Activated CD4-positive, CD25-positive, alpha-beta regulatory T cell treated with anti-CD3 and anti-CD28 coated beads, Interleukin-2, amount 50 U/mL, for 24 hours (primary cell): ENCODE data around the gene ADGRD1.
"Not testable (repeated sequence)": the region's sequence is repeated elsewhere in the genome, so short reads cannot be mapped to it uniquely, and the experiment has no call there.

Experiments used
- ATAC-seq, 2 donors: fragments of 150-1000 bp; cut with Tn5 transposase; one replicate each; pipeline ENCODE4 v1.10.0; 2021; ENCODE audit warnings: mild to moderate bottlenecking in 1 of 2, moderate library complexity in 1 of 2

Gene ADGRD1

GRCh38 chr12:130988261-130988660, 34.6 kb downstream of the ADGRD1 start:
- no peak for ATAC-seq

- ATAC-seq = no peak
These were observed 35.0 kb downstream of the ADGRD1 start for GRCh38 chr12:130988751-130989150.

- ATAC-seq = no peak
These were observed 35.7 kb downstream of the ADGRD1 start for GRCh38 chr12:130989391-130989790.

- no peak for ATAC-seq
These were observed 36.3 kb downstream of the ADGRD1 start for GRCh38 chr12:130990034-130990433.

- no peak for ATAC-seq
These were observed 38.7 kb downstream of the ADGRD1 start for GRCh38 chr12:130992448-130992847.

GRCh38 chr12:130992979-130993538, 39.4 kb downstream of the ADGRD1 start:
- no peak for ATAC-seq

GRCh38 chr12:130993759-130994670, 40.3 kb downstream of the ADGRD1 start:
- no peak for ATAC-seq

- ATAC-seq = peak in 1 of 2 donors; percentile 41
These were observed 41.2 kb downstream of the ADGRD1 start for GRCh38 chr12:130994821-130995375.

GRCh38 chr12:130995386-130995969, 41.8 kb downstream of the ADGRD1 start:
- ATAC-seq = not testable (repeated sequence)

GRCh38 chr12:130998136-130998535, 44.4 kb downstream of the ADGRD1 start:
- no peak for ATAC-seq

- ATAC-seq = no peak
These were observed 46.3 kb downstream of the ADGRD1 start for GRCh38 chr12:131000000-131000486.

- no peak for ATAC-seq
These were observed 47.8 kb downstream of the ADGRD1 start for GRCh38 chr12:131001493-131001892.

GRCh38 chr12:131002216-131002631, 48.5 kb downstream of the ADGRD1 start:
- no peak for ATAC-seq

GRCh38 chr12:131003036-131003715, 49.5 kb downstream of the ADGRD1 start:
- ATAC-seq = no peak

GRCh38 chr12:131003716-131004045, 50.0 kb downstream of the ADGRD1 start:
- no peak for ATAC-seq

GRCh38 chr12:131004166-131004565, 50.5 kb downstream of the ADGRD1 start:
- no peak for ATAC-seq

- ATAC-seq = no peak
These were observed 51.7 kb downstream of the ADGRD1 start for GRCh38 chr12:131005161-131006035.

- ATAC-seq = no peak
These were observed 52.5 kb downstream of the ADGRD1 start for GRCh38 chr12:131006036-131006735.

- no peak for ATAC-seq
These were observed 53.5 kb downstream of the ADGRD1 start for GRCh38 chr12:131007031-131007739.

- ATAC-seq = no peak
These were observed 54.0 kb downstream of the ADGRD1 start for GRCh38 chr12:131007740-131008117.
